Tibial nerve (tissue), 4 donors: ENCODE results near the gene HLF. TPM values are rescaled to one million over a fixed set of nuclear protein-coding genes. Genes with fewer than 3 reads are reported as not detected.
"Not testable (repeated sequence)": the region's sequence is repeated elsewhere in the genome, so short reads cannot be mapped to it uniquely, and the experiment has no call there.

ENCODE experiments used
- DNase-seq, 2 donors: peaks; one replicate each; pipeline ENCODE4 v3.0.0-alpha.2; 2019; ENCODE audit warnings: low spot score in 2 of 2
- H3K27ac ChIP-seq, 4 donors: fragments of 200-600 bp; sonication (generic) in 3 of 4; one replicate each; pipeline ENCODE4 v1.5.1; 2017 to 2019; ENCODE audit warnings: mild to moderate bottlenecking in 1 of 4
- H3K27me3 ChIP-seq, 2 donors: fragments of 200-600 bp; sonication (generic) in 1 of 2; one replicate each; pipeline versions ENCODE4 v1.5.1 to v1.6.0; 2017 to 2019
- H3K36me3 ChIP-seq, 3 donors: fragments of 200-600 bp; sonication (generic); one replicate each; pipeline ENCODE4 v1.5.1; 2018 to 2019
- H3K4me1 ChIP-seq, 4 donors: fragments of 200-600 bp; sonication (generic) in 3 of 4; one replicate each; pipeline ENCODE4 v1.5.1; 2017 to 2019
- H3K4me3 ChIP-seq, 4 donors: fragments of 200-600 bp; sonication (generic) in 3 of 4; one replicate each; pipeline ENCODE4 v1.5.1; 2017 to 2019; ENCODE audit warnings: mild to moderate bottlenecking in 1 of 4, moderate library complexity in 1 of 4
- H3K9me3 ChIP-seq, 4 donors: fragments of 200-600 bp; sonication (generic) in 3 of 4; one replicate each; pipeline ENCODE4 v1.5.1; 2017 to 2019
- EP300 ChIP-seq, 2 donors: sonication (generic); formaldehyde crosslinking; IDR thresholded peaks; one replicate each; pipeline ENCODE4 v1.6.1; 2017; ENCODE audit warnings: antibody characterized with exemption in 2 of 2, mild to moderate bottlenecking in 1 of 2
- POLR2A ChIP-seq, 2 donors: fragments of 450-650 bp; IDR thresholded peaks; one replicate each; pipeline ENCODE4 v1.6.1; 2017; ENCODE audit warnings: antibody characterized with exemption in 2 of 2, mild to moderate bottlenecking in 2 of 2, moderate library complexity in 2 of 2
- WGBS, 2 donors: methylation state at CpG; one replicate each; pipeline ENCODE4 v1.1.5; 2018; 5-methylcytosine and 5-hydroxymethylcytosine counted together
- total RNA-seq, 4 donors: library from RNA; depleted of rRNA; stranded (reverse); fragments of >200 nt; gene quantifications; one replicate each; pipeline ENCODE4 v1.1.0, GENCODE V29; 2016
- TF ChIP-seq, protein P1 (sequence below), 5 experiments: fragments of 200-600 bp in 3 of 5; fragments of 450-650 bp in 2 of 5; sonication (generic) in 3 of 5; IDR thresholded peaks; one replicate each; pipeline ENCODE4 v1.5.1; 2016 to 2019; ENCODE audit warnings: antibody characterized with exemption in 5 of 5, mild to moderate bottlenecking in 3 of 5, moderate library complexity in 2 of 5

HLF gene
- total RNA-seq, 4 donors from 2014 or later = 19.5 to 42.5 (median 36.0) TPM

DNA sequence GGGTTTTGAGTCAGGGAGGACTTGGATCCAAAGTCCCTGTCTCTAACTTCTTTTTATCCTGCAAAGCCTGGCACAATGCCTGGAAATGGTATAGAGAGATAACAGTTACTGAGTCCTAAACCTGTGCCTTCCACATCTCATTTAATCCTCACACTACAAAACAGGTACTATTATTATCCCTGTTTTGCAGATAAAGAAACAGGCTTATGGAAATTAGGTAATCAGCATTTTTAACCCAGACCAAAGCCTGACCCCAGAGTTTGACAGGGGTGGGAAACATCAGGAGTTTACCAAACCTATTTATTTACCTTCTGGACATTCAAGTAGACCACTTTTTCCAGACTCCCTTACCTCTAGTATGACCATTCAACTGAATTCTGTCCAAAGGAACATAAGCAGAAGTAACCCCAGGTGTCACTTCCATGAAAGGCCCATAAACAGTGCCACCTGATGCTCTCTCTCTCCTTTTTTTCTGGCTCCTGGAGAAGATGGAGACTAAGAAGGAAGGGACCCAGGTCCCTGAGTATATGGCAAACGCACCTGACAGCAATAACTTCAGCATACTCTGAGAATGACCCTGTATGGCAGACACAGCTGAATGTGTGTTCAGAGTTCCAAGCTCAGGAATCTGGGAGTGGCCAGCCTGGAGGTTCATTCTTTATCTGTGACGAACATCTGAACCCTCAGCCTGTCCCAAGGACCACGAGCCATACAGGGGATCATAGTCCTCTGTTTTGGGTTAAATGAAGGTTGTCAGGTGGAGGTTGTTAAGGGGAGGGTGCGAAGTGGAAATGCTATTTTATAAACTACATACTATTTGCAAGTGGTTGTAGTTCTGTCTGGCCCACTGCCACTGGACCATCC, 62.7 kb downstream of the HLF start:
- Histone ChIP-seq H3K4me3 (no peak overlapping the region), H3K9me3 (no peaks in the 10 kb centered on the region), H3K4me1 (no peaks in the 10 kb centered on the region), H3K27me3 (no peaks in the 10 kb centered on the region), H3K36me3 (peaks cover 0 to 7% (median 0%) of the 10 kb centered on the region in 3 donors), H3K27ac (no peak overlapping the region)
- WGBS, 2 donors = 61 to 69% methylated on average over 4 of the region's 4 CpGs
- DNase-seq = no peak
- TF ChIP-seq POLR2A (IDR thresholded peaks at IDR 0.05) (no peak), EP300 (IDR thresholded peaks at IDR 0.05) (no peak)
- TF ChIP-seq, protein P1, sequence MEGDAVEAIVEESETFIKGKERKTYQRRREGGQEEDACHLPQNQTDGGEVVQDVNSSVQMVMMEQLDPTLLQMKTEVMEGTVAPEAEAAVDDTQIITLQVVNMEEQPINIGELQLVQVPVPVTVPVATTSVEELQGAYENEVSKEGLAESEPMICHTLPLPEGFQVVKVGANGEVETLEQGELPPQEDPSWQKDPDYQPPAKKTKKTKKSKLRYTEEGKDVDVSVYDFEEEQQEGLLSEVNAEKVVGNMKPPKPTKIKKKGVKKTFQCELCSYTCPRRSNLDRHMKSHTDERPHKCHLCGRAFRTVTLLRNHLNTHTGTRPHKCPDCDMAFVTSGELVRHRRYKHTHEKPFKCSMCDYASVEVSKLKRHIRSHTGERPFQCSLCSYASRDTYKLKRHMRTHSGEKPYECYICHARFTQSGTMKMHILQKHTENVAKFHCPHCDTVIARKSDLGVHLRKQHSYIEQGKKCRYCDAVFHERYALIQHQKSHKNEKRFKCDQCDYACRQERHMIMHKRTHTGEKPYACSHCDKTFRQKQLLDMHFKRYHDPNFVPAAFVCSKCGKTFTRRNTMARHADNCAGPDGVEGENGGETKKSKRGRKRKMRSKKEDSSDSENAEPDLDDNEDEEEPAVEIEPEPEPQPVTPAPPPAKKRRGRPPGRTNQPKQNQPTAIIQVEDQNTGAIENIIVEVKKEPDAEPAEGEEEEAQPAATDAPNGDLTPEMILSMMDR (IDR thresholded peaks at IDR 0.05) = no peak

DNA sequence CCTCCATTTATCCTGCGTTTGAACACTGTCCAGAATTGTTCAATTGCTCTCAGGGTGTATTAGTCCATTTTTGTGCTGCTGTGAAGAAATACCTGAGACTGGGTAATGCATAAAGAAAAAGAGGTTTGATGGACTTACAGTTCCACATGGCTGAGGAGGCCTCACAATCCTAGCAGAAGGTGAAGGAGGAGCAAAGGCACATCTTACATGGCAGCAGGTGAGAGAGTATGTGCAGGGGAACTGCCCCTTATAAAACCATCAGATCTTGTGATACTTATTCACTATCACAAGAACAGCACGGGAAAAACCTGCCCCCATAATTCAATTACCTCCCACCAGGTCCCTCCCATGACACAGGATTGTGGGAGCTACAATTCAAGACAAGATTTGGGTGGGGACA, 63.8 kb downstream of the HLF start:
- not testable (repeated sequence) for H3K4me3 ChIP-seq, H3K9me3 ChIP-seq, H3K27me3 ChIP-seq, H3K27ac ChIP-seq, DNase-seq, H3K4me1 ChIP-seq, H3K36me3 ChIP-seq
- WGBS, 2 donors = 88 to 93% methylated on average over 2 of the region's 2 CpGs

DNA sequence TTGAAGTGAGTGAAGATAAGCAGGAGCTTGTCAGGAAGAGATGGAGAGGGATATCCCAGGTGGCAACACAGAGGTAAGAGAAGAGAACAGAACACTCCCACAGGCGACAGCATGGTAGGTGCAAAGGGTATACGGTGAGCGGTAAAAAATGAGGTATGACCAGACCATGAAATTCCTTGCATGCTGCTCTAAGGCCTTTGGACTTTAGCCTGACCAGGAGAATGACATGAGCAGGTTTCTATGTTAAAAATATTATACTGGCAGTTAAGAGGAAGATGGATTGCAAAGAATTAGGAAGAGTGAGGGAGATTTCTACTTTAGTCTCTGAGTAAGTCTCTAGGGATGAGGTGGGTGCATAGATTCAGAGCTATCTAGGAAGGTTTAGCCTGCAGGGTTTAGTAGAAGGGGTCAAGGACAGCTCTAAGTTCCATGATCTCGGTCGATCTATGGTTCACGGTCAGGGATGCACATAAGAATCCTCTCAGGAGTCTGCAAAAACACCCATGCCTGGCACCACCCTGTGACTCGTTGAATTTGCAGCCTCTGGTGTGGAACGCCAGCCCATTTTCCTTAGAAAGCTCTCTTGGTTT, 65.7 kb downstream of the HLF start:
- Histone ChIP-seq H3K9me3 (no peaks in the 10 kb centered on the region), H3K36me3 (no peaks in the 10 kb centered on the region), H3K4me1 (no peaks in the 10 kb centered on the region), H3K27me3 (no peaks in the 10 kb centered on the region), H3K27ac (no peak overlapping the region), H3K4me3 (no peak overlapping the region)
- WGBS, 2 donors = 91% methylated on average over 8 of the region's 8 CpGs
- no peak for DNase-seq
- TF ChIP-seq POLR2A (IDR thresholded peaks at IDR 0.05) (no peak), EP300 (IDR thresholded peaks at IDR 0.05) (no peak)
- TF ChIP-seq, protein P1 (IDR thresholded peaks at IDR 0.05) = no peak

DNA sequence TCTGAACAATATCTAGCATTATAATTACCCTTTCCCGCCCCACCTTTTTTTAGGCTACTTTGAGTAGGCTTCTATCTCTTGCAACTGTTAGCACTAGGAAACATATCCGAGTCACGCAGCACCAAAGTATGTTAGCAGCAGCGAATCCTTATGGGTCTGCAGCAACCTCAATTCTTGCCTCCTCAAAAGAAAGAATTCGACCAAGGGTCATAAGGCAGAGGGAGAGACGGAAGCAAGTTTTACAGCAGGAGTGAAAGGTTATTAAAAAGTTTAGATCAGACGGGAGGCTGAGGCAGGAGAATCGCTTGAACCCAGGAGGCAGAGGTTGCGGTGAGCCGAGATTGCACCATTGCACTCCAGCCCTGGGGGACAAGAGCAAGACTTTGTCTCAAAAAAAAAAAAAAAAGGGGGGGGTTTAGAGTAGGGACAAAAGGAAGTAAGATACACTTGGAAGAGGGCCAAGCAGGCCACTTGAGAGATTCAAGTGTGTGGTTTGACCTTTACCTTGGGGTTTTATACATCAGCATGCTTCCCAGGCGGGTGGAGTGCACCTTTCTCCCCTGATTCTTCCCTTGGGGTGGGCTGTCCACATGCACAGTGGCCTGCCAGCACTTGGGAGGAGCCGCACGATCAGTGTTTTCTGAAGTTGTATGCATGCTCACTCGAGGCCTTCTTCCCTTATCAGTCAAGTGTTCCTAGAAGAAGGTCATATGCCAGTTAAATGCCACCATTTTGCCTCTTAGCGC, 67.7 kb downstream of the HLF start:
- no peak for DNase-seq
- 73 to 74% methylated on average over 15 of the region's 15 CpGs for WGBS, 2 donors
- Histone ChIP-seq H3K36me3 (no peaks in the 10 kb centered on the region), H3K27me3 (no peaks in the 10 kb centered on the region), H3K27ac (no peak overlapping the region), H3K9me3 (no peaks in the 10 kb centered on the region), H3K4me3 (no peak overlapping the region), H3K4me1 (no peaks in the 10 kb centered on the region)
- TF ChIP-seq POLR2A (IDR thresholded peaks at IDR 0.05) (no peak), EP300 (IDR thresholded peaks at IDR 0.05) (no peak)
- TF ChIP-seq, protein P1 (IDR thresholded peaks at IDR 0.05) = no peak

DNA sequence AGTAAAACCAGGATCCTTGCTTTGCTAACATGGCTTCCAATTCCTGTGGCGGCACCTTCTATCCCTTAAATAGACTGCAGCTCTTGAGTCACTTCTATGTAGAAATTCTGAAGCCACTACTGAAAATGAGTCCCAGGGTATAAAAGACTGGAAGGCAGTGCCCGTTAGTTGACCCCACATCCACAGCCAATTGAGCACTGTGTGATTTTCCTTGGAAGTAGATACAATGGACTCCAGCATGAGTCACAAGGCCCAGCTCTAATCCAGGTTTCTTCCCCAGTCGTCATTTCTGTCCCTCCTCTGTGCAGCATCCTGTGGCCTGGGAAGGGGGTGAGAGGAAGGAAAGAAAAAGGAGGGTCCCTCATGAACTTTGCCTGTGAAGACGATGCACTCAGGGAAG, 69.5 kb downstream of the HLF start:
- WGBS, 2 donors = 54 to 63% methylated on average over 4 of the region's 4 CpGs
- H3K4me1 ChIP-seq = no peaks in the 10 kb centered on the region
- no peaks in the 10 kb centered on the region for H3K27me3 ChIP-seq
- DNase-seq = no peak
- no peak overlapping the region for H3K4me3 ChIP-seq
- no peaks in the 10 kb centered on the region for H3K36me3 ChIP-seq
- no peaks in the 10 kb centered on the region for H3K9me3 ChIP-seq
- TF ChIP-seq POLR2A (IDR thresholded peaks at IDR 0.05) (no peak), EP300 (IDR thresholded peaks at IDR 0.05) (no peak)
- TF ChIP-seq, protein P1 (IDR thresholded peaks at IDR 0.05) = no peak
- no peak overlapping the region for H3K27ac ChIP-seq
